SK-N-SH (cell line): Measurements from ENCODE around the gene TDRKH. TPM values are rescaled to one million over a fixed set of nuclear protein-coding genes. Genes with fewer than 3 reads are reported as not detected.

Experiments
- CTCF ChIA-PET: fragments of 300-600, 350-600 bp; formaldehyde crosslinking; extraction: SDS; loops from one replicate; lab custom pipeline; 2021; lab: Yijun Ruan, JAX
- POLR2A ChIA-PET: fragments of 350-600 bp; sonication (Branson Sonifier 250); formaldehyde crosslinking; extraction: SDS; loops from one replicate; lab custom pipeline; 2020; ENCODE audit warnings: antibody characterized with exemption, inconsistent platforms; lab: Yijun Ruan, JAX
- DNase-seq: peaks from one replicate; pipeline ENCODE4 v3.0.0; 2012
- H2AFZ ChIP-seq: fragments of 200-600 bp; sonication (generic); 2 replicates; pipeline ENCODE4 v1.8.1; 2016; ENCODE audit warnings: antibody characterized with exemption, mild to moderate bottlenecking, low read depth
- H3F3A ChIP-seq: fragments of 200-600 bp; sonication (generic); replicated peaks from 2 replicates; pipeline ENCODE3; 2016; ENCODE audit warnings: antibody characterized with exemption, mild to moderate bottlenecking; ENCODE audit not compliant: insufficient read depth
- H3K27ac ChIP-seq, 2 experiments: fragments of 200-500 bp in 1 of 2; fragments of 200-600 bp in 1 of 2; sonication (Bioruptor generic) in 1 of 2; sonication (generic), shearing (Covaris generic) in 1 of 2; 2 replicates each; pipeline versions ENCODE4 v1.5.1 to v1.6.1; 2014 to 2016; ENCODE audit warnings: low read depth in 2 of 2, inconsistent platforms in 1 of 2, low read length in 1 of 2, mild to moderate bottlenecking in 1 of 2, mixed read lengths in 1 of 2
- H3K27me3 ChIP-seq: fragments of 200-600 bp; sonication (generic), shearing (Covaris generic); 2 replicates; pipeline ENCODE4 v1.6.1; 2016; ENCODE audit warnings: mixed run types; ENCODE audit not compliant: insufficient read depth
- H3K36me3 ChIP-seq, 2 experiments: fragments of 200-500 bp in 1 of 2; fragments of 200-600 bp in 1 of 2; sonication (Bioruptor generic) in 1 of 2; sonication (generic) in 1 of 2; replicated peaks in 1 of 2; 2 replicates each; pipeline versions ENCODE3 to v1.5.1; 2014 to 2016; ENCODE audit warnings: low read length in 1 of 2, mild to moderate bottlenecking in 1 of 2; ENCODE audit not compliant: insufficient read depth in 2 of 2, control insufficient read depth in 1 of 2
- H3K4me1 ChIP-seq, 2 experiments: fragments of 200-500 bp in 1 of 2; fragments of 200-600 bp in 1 of 2; sonication (Bioruptor generic) in 1 of 2; sonication (generic), shearing (Covaris generic) in 1 of 2; 2 replicates each; pipeline versions ENCODE4 v1.5.1 to v1.6.1; 2014 to 2016; ENCODE audit warnings: low read depth in 1 of 2, low read length in 1 of 2, mixed run types in 1 of 2; ENCODE audit not compliant: insufficient read depth in 2 of 2, control insufficient read depth in 1 of 2
- H3K4me2 ChIP-seq: fragments of 200-600 bp; sonication (generic), shearing (Covaris generic); 2 replicates; pipeline ENCODE4 v1.6.1; 2017; ENCODE audit warnings: mixed run types
- H3K4me3 ChIP-seq, 2 experiments: fragments of 200-500 bp in 1 of 2; fragments of 200-600 bp in 1 of 2; sonication (Bioruptor generic) in 1 of 2; sonication (generic), shearing (Covaris generic) in 1 of 2; 2 replicates each; pipeline versions ENCODE4 v1.5.1 to v1.8.1; 2014 to 2016; ENCODE audit warnings: low read depth in 2 of 2, inconsistent platforms in 1 of 2, low read length in 1 of 2, mild to moderate bottlenecking in 1 of 2, mixed read lengths in 1 of 2, moderate library complexity in 1 of 2
- H3K79me2 ChIP-seq: fragments of 200-600 bp; sonication (generic); 2 replicates; pipeline ENCODE4 v1.8.1; 2017; ENCODE audit warnings: mild to moderate bottlenecking; ENCODE audit not compliant: insufficient read depth
- H3K9ac ChIP-seq: fragments of 200-600 bp; sonication (generic); 2 replicates; pipeline ENCODE4 v1.6.1; 2017; ENCODE audit warnings: mixed run types
- H3K9me2 ChIP-seq: fragments of 200-600 bp; sonication (generic); 2 replicates; pipeline ENCODE4 v1.6.1; 2017; ENCODE audit warnings: mixed run types
- H3K9me3 ChIP-seq: fragments of 200-600 bp; sonication (generic); 2 replicates; pipeline ENCODE4 v1.6.1; 2017; ENCODE audit warnings: mixed run types, mild to moderate bottlenecking, moderate library complexity
- H4K20me1 ChIP-seq: fragments of 200-600 bp; sonication (generic); 2 replicates; pipeline ENCODE4 v1.6.1; 2017; ENCODE audit warnings: mild to moderate bottlenecking, mixed run types; ENCODE audit not compliant: insufficient read depth
- ELF1 ChIP-seq: IDR thresholded peaks from 2 replicates; pipeline ENCODE4 v1.4.0; 2012
- EZH2phosphoT487 ChIP-seq: fragments of 200-600 bp; sonication (generic); IDR thresholded peaks from 2 replicates; pipeline ENCODE4 v1.6.1; 2017; ENCODE audit warnings: low read depth, mixed run types, mild to moderate bottlenecking, antibody characterized with exemption, moderate library complexity, borderline replicate concordance
- GABPA ChIP-seq: IDR thresholded peaks from 2 replicates; pipeline ENCODE4 v1.4.0; 2012; ENCODE audit warnings: low read depth, mild to moderate bottlenecking
- IRF3 ChIP-seq: fragments of 150-350 bp; IDR thresholded peaks from 2 replicates; pipeline ENCODE4 v1.6.1; 2016; ENCODE audit warnings: mild to moderate bottlenecking, low read depth, low read length
- MAX ChIP-seq: IDR thresholded peaks from 2 replicates; pipeline ENCODE4 v1.4.0; 2012; ENCODE audit warnings: low read depth
- MEF2A ChIP-seq: IDR thresholded peaks from 2 replicates; pipeline ENCODE4 v1.4.0; 2012; ENCODE audit warnings: low read depth, borderline replicate concordance
- MXI1 ChIP-seq: IDR thresholded peaks from 2 replicates; pipeline ENCODE4 v1.6.1; 2012; ENCODE audit warnings: mild to moderate bottlenecking, low read depth, low read length, improper control_type of control experiment
- NFIC ChIP-seq: IDR thresholded peaks from 2 replicates; pipeline ENCODE4 v1.4.0; 2012; ENCODE audit warnings: borderline replicate concordance
- NRF1 ChIP-seq: IDR thresholded peaks from 2 replicates; pipeline ENCODE4 v1.6.1; 2012; ENCODE audit warnings: low read depth, mild to moderate bottlenecking, low read length
- PBX3 ChIP-seq: IDR thresholded peaks from 2 replicates; pipeline ENCODE4; 2012
- POLR2AphosphoS5 ChIP-seq: IDR thresholded peaks from 2 replicates; pipeline ENCODE4 v1.6.1; 2012; ENCODE audit warnings: low read depth, low read length
- RAD21 ChIP-seq: IDR thresholded peaks from 2 replicates; pipeline ENCODE4 v1.6.1; 2012; ENCODE audit warnings: mild to moderate bottlenecking, low read length
- RCOR1 ChIP-seq: fragments of 150-350 bp; IDR thresholded peaks from 2 replicates; pipeline ENCODE4 v1.6.1; 2017; ENCODE audit warnings: antibody characterized with exemption, low read length
- RXRA ChIP-seq: IDR thresholded peaks from 2 replicates; pipeline ENCODE4 v1.4.0; 2012; ENCODE audit warnings: low read depth, mild to moderate bottlenecking, borderline replicate concordance
- TCF12 ChIP-seq: IDR thresholded peaks from 2 replicates; pipeline ENCODE4 v1.4.0; 2012
- TEAD4 ChIP-seq: IDR thresholded peaks from 2 replicates; pipeline ENCODE4 v1.4.0; 2012; ENCODE audit warnings: mild to moderate bottlenecking, borderline replicate concordance; ENCODE audit not compliant: insufficient read depth
- USF2 ChIP-seq: fragments of 150-350 bp; IDR thresholded peaks from 2 replicates; pipeline ENCODE4 v1.6.1; 2017; ENCODE audit warnings: antibody characterized with exemption, low read length, low read depth, borderline replicate concordance
- WGBS: methylation state at CpG from one replicate; pipeline ENCODE4 v1.1.6; 2017; ENCODE audit warnings: low lambda C conversion rate; 5-methylcytosine and 5-hydroxymethylcytosine counted together
- polyA plus RNA-seq, 3 experiments: library from polyadenylated mRNA; depleted of rRNA; stranded (reverse); fragments of >200 nt; gene quantifications; 2 replicates each; pipeline ENCODE4 v1.2.3, GENCODE V29; 2012
- TF ChIP-seq, protein P1 (sequence below): IDR thresholded peaks from 2 replicates; pipeline ENCODE4 v1.6.1; 2012; ENCODE audit warnings: mild to moderate bottlenecking, low read depth, low read length, moderate library complexity
- TF ChIP-seq, protein P2 (sequence below): fragments of 200-600 bp; sonication (generic); IDR thresholded peaks from 2 replicates; pipeline ENCODE4 v1.6.1; 2017; ENCODE audit warnings: antibody characterized with exemption, mild to moderate bottlenecking, moderate library complexity
- TF ChIP-seq, protein P3 (sequence below): IDR thresholded peaks from 2 replicates; pipeline ENCODE4 v1.4.0; 2012; ENCODE audit warnings: low read depth, borderline replicate concordance

The TDRKH gene
- polyA plus RNA-seq, 1 of the 3 experiments (the other 2 are of a cell fraction), result 1.9 TPM

DNA sequence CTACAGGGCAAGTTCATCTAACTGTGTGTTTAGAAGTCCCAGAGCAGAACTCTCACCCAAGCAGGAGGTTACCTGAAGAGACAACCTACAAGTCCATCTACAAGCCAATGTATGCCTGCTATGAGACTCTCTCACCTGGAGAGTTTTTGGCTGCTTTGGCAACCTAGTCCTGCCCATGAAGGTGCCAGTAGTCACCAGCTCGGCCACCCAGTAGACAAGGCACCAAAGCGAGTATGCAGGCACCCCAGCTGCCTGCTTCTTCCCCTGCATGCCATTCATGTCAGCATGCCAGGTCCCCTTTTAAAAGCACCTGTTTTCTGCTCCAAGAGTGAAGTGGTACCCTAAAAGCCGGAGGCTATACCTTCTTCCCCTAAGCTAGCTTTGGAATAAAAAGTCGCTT is 48.8 kb downstream of the TDRKH start:
- Histone ChIP-seq H3K27me3 (peaks cover 34% of the 10 kb centered on the region; the same call in 1 of the 2 replicates), H3K36me3 (no peaks in the 10 kb centered on the region), H3K9me3 (no peaks in the 10 kb centered on the region), H3K4me2 (no peak overlapping the region), H3K27ac (no peak overlapping the region), H3F3A (no peaks in the 10 kb centered on the region), H3K4me1 (no peaks in the 10 kb centered on the region), H2AFZ (no peak overlapping the region), H3K79me2 (no peaks in the 10 kb centered on the region), H4K20me1 (no peaks in the 10 kb centered on the region), H3K4me3 (no peak overlapping the region), H3K9ac (no peak overlapping the region), H3K9me2 (no peaks in the 10 kb centered on the region)
- no peak for TF ChIP-seq GABPA
- TF ChIP-seq NRF1, result no peak
- TF ChIP-seq MAX, result no peak
- TF ChIP-seq MEF2A, result no peak
- TF ChIP-seq TCF12, result no peak
- TF ChIP-seq POLR2AphosphoS5, result no peak
- TF ChIP-seq RXRA, result no peak
- no peak for TF ChIP-seq NFIC
- no peak for TF ChIP-seq PBX3
- TF ChIP-seq ELF1, result no peak
- TF ChIP-seq, protein P1, sequence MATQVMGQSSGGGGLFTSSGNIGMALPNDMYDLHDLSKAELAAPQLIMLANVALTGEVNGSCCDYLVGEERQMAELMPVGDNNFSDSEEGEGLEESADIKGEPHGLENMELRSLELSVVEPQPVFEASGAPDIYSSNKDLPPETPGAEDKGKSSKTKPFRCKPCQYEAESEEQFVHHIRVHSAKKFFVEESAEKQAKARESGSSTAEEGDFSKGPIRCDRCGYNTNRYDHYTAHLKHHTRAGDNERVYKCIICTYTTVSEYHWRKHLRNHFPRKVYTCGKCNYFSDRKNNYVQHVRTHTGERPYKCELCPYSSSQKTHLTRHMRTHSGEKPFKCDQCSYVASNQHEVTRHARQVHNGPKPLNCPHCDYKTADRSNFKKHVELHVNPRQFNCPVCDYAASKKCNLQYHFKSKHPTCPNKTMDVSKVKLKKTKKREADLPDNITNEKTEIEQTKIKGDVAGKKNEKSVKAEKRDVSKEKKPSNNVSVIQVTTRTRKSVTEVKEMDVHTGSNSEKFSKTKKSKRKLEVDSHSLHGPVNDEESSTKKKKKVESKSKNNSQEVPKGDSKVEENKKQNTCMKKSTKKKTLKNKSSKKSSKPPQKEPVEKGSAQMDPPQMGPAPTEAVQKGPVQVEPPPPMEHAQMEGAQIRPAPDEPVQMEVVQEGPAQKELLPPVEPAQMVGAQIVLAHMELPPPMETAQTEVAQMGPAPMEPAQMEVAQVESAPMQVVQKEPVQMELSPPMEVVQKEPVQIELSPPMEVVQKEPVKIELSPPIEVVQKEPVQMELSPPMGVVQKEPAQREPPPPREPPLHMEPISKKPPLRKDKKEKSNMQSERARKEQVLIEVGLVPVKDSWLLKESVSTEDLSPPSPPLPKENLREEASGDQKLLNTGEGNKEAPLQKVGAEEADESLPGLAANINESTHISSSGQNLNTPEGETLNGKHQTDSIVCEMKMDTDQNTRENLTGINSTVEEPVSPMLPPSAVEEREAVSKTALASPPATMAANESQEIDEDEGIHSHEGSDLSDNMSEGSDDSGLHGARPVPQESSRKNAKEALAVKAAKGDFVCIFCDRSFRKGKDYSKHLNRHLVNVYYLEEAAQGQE, result no peak
- TF ChIP-seq EZH2phosphoT487, result no peak
- TF ChIP-seq, protein P2, sequence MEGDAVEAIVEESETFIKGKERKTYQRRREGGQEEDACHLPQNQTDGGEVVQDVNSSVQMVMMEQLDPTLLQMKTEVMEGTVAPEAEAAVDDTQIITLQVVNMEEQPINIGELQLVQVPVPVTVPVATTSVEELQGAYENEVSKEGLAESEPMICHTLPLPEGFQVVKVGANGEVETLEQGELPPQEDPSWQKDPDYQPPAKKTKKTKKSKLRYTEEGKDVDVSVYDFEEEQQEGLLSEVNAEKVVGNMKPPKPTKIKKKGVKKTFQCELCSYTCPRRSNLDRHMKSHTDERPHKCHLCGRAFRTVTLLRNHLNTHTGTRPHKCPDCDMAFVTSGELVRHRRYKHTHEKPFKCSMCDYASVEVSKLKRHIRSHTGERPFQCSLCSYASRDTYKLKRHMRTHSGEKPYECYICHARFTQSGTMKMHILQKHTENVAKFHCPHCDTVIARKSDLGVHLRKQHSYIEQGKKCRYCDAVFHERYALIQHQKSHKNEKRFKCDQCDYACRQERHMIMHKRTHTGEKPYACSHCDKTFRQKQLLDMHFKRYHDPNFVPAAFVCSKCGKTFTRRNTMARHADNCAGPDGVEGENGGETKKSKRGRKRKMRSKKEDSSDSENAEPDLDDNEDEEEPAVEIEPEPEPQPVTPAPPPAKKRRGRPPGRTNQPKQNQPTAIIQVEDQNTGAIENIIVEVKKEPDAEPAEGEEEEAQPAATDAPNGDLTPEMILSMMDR, result no peak
- TF ChIP-seq MXI1, result no peak
- no peak for TF ChIP-seq TEAD4
- TF ChIP-seq USF2, result no peak
- no peak for TF ChIP-seq IRF3
- TF ChIP-seq RAD21, result no peak
- TF ChIP-seq RCOR1, result no peak
- TF ChIP-seq, protein P3, sequence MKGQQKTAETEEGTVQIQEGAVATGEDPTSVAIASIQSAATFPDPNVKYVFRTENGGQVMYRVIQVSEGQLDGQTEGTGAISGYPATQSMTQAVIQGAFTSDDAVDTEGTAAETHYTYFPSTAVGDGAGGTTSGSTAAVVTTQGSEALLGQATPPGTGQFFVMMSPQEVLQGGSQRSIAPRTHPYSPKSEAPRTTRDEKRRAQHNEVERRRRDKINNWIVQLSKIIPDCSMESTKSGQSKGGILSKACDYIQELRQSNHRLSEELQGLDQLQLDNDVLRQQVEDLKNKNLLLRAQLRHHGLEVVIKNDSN, result no peak
- POLR2A ChIA-PET, result no interaction called here
- WGBS, result 44% methylated on average over 4 of the region's 4 CpGs
- DNase-seq, result no peak
- CTCF ChIA-PET, result interaction anchor here (1.3 kb wide), 1 partner anchor 25 kb away, joined by 3 read pairs; the partner anchor contains the start of gene CELF3
